ENCODE measurements around the gene USP30. TPM values are rescaled to one million over a fixed set of nuclear protein-coding genes. Genes with fewer than 3 reads are reported as not detected.

Gene USP30
- total and polyA plus RNA-seq, 9 of the 15 experiments (the other 6 are each of a cell fraction or from before 2014, with no cell fraction given), result 1.4 to 15.2 (median 7.0) TPM

DNA sequence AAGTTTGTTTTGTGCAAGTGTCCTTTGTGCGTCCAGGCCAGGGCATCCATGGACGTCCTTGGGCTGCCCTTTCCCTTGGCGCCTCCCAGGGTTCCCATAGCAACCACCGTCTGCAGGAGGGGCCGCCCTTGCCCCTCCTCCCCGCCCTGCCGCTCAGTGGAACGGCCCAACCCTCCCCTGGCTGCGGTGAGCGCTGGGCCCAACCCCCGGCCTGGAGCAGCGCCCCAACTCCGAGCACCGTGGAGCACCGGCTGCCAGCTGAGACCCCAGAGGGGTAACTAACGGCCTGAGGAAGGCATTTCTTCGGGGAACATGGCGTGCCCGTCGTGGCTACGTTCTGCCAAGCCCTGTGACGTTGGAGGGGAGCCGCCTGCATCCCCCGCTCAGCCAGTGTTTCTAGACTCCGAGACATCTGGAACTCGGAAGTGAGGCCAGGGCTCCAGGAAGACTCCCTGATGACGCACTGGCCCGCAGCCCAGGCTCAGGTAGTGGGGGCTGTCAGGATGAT, 58.7 kb downstream of the USP30 start (continued):
- TF ChIP-seq, protein P1, sequence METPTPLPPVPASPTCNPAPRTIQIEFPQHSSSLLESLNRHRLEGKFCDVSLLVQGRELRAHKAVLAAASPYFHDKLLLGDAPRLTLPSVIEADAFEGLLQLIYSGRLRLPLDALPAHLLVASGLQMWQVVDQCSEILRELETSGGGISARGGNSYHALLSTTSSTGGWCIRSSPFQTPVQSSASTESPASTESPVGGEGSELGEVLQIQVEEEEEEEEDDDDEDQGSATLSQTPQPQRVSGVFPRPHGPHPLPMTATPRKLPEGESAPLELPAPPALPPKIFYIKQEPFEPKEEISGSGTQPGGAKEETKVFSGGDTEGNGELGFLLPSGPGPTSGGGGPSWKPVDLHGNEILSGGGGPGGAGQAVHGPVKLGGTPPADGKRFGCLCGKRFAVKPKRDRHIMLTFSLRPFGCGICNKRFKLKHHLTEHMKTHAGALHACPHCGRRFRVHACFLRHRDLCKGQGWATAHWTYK (CRISPR knock-in tag; IDR thresholded peaks at IDR 0.05), result peak; percentile 61; the same call in 1 of the 2 replicates
- TF ChIP-seq NR4A1 (CRISPR knock-in tag; IDR thresholded peaks at IDR 0.05), result peak; percentile 47; the same call in 1 of the 2 replicates
- no peak for TF ChIP-seq NR4A1 (tag; IDR thresholded peaks at IDR 0.05)
- peak; percentile 57; the same call in 1 of the 2 replicates for TF ChIP-seq ZEB2 (IDR thresholded peaks at IDR 0.05)
- TF ChIP-seq, protein P2, sequence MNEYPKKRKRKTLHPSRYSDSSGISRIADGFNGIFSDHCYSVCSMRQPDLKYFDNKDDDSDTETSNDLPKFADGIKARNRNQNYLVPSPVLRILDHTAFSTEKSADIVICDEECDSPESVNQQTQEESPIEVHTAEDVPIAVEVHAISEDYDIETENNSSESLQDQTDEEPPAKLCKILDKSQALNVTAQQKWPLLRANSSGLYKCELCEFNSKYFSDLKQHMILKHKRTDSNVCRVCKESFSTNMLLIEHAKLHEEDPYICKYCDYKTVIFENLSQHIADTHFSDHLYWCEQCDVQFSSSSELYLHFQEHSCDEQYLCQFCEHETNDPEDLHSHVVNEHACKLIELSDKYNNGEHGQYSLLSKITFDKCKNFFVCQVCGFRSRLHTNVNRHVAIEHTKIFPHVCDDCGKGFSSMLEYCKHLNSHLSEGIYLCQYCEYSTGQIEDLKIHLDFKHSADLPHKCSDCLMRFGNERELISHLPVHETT (CRISPR knock-in tag; conservative IDR thresholded peaks at IDR 0.05 in 1 of 2, IDR thresholded peaks at IDR 0.05 in 1 of 2), result no peak
- TF ChIP-seq SRF (CRISPR knock-in tag; IDR thresholded peaks at IDR 0.05), result 0 out of 4 replicates have a peak, but pooled peaks of 1 of the 2 experiments have one; percentile 39
- TF ChIP-seq GABPA (tag; conservative IDR thresholded peaks at IDR 0.05; ENCODE audit: low read depth), result peak; percentile 52; the same call in 1 of the 2 replicates
- TF ChIP-seq HIVEP1 (CRISPR knock-in tag; IDR thresholded peaks at IDR 0.05), result 0 out of 2 replicates have a peak, but pooled peaks have one; percentile 68
- TF ChIP-seq PHF8 (IDR thresholded peaks at IDR 0.05; ENCODE audit: borderline replicate concordance, low read length), result peak; percentile 62
- peak; percentile 49 for TF ChIP-seq NEUROD1 (IDR thresholded peaks at IDR 0.05; ENCODE audit: borderline replicate concordance, low read depth, low read length, partially characterized antibody)
- TF ChIP-seq MYNN (IDR thresholded peaks at IDR 0.05), result 0 out of 2 replicates have a peak, but pooled peaks have one; percentile 19
- TF ChIP-seq MYNN (CRISPR knock-in tag; IDR thresholded peaks at IDR 0.05), result no peak
- TF ChIP-seq, protein P3, sequence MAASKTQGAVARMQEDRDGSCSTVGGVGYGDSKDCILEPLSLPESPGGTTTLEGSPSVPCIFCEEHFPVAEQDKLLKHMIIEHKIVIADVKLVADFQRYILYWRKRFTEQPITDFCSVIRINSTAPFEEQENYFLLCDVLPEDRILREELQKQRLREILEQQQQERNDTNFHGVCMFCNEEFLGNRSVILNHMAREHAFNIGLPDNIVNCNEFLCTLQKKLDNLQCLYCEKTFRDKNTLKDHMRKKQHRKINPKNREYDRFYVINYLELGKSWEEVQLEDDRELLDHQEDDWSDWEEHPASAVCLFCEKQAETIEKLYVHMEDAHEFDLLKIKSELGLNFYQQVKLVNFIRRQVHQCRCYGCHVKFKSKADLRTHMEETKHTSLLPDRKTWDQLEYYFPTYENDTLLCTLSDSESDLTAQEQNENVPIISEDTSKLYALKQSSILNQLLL (CRISPR knock-in tag; IDR thresholded peaks at IDR 0.05; ENCODE audit: borderline replicate concordance), result 0 out of 2 replicates have a peak, but pooled peaks have one; percentile 26
- TF ChIP-seq NR2F6 (CRISPR knock-in tag; IDR thresholded peaks at IDR 0.05), result no peak
- TF ChIP-seq, protein P4, sequence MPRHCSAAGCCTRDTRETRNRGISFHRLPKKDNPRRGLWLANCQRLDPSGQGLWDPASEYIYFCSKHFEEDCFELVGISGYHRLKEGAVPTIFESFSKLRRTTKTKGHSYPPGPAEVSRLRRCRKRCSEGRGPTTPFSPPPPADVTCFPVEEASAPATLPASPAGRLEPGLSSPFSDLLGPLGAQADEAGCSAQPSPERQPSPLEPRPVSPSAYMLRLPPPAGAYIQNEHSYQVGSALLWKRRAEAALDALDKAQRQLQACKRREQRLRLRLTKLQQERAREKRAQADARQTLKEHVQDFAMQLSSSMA (CRISPR knock-in tag; IDR thresholded peaks at IDR 0.05), result 0 out of 2 replicates have a peak, but pooled peaks have one; percentile 54
- TF ChIP-seq, protein P5, sequence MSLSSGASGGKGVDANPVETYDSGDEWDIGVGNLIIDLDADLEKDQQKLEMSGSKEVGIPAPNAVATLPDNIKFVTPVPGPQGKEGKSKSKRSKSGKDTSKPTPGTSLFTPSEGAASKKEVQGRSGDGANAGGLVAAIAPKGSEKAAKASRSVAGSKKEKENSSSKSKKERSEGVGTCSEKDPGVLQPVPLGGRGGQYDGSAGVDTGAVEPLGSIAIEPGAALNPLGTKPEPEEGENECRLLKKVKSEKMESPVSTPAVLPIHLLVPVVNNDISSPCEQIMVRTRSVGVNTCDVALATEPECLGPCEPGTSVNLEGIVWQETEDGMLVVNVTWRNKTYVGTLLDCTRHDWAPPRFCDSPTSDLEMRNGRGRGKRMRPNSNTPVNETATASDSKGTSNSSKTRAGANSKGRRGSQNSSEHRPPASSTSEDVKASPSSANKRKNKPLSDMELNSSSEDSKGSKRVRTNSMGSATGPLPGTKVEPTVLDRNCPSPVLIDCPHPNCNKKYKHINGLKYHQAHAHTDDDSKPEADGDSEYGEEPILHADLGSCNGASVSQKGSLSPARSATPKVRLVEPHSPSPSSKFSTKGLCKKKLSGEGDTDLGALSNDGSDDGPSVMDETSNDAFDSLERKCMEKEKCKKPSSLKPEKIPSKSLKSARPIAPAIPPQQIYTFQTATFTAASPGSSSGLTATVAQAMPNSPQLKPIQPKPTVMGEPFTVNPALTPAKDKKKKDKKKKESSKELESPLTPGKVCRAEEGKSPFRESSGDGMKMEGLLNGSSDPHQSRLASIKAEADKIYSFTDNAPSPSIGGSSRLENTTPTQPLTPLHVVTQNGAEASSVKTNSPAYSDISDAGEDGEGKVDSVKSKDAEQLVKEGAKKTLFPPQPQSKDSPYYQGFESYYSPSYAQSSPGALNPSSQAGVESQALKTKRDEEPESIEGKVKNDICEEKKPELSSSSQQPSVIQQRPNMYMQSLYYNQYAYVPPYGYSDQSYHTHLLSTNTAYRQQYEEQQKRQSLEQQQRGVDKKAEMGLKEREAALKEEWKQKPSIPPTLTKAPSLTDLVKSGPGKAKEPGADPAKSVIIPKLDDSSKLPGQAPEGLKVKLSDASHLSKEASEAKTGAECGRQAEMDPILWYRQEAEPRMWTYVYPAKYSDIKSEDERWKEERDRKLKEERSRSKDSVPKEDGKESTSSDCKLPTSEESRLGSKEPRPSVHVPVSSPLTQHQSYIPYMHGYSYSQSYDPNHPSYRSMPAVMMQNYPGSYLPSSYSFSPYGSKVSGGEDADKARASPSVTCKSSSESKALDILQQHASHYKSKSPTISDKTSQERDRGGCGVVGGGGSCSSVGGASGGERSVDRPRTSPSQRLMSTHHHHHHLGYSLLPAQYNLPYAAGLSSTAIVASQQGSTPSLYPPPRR (CRISPR knock-in tag; IDR thresholded peaks at IDR 0.05; ENCODE audit: borderline replicate concordance), result no peak

All from K562 (cell line).